Mucosa of rectum (tissue), 2 donors: ENCODE measurements around the gene GHRL.
"Not testable (repeated sequence)": the region's sequence is repeated elsewhere in the genome, so short reads cannot be mapped to it uniquely, and the experiment has no call there.

Experiments
- H3K27ac ChIP-seq, 2 donors: one replicate each; pipeline ENCODE4 v1.7.0; 2013; ENCODE audit warnings: inconsistent platforms in 2 of 2, low read depth in 2 of 2, low read length in 2 of 2
- H3K27me3 ChIP-seq, 2 donors: one replicate each; pipeline ENCODE4 v1.7.0; 2013; ENCODE audit warnings: low read length in 2 of 2; ENCODE audit not compliant: control insufficient read depth in 2 of 2, insufficient read depth in 2 of 2
- H3K36me3 ChIP-seq, 2 donors: one replicate each; pipeline ENCODE4 v1.7.0; 2013; ENCODE audit warnings: low read length in 2 of 2; ENCODE audit not compliant: control insufficient read depth in 2 of 2, insufficient read depth in 2 of 2
- H3K4me1 ChIP-seq, 2 donors: one replicate each; pipeline ENCODE4 v1.7.0; 2013; ENCODE audit warnings: low read length in 2 of 2, mild to moderate bottlenecking in 1 of 2; ENCODE audit not compliant: control insufficient read depth in 2 of 2, insufficient read depth in 2 of 2
- H3K4me3 ChIP-seq, 2 donors: one replicate each; pipeline ENCODE4 v1.7.0; 2013; ENCODE audit warnings: low read length in 2 of 2
- H3K9ac ChIP-seq, 2 donors: one replicate each; pipeline ENCODE4 v1.7.0; 2013; ENCODE audit warnings: low read length in 2 of 2, low read depth in 1 of 2, mild to moderate bottlenecking in 1 of 2
- H3K9me3 ChIP-seq, 2 donors: one replicate each; pipeline ENCODE4 v1.7.0; 2013; ENCODE audit warnings: low read length in 2 of 2; ENCODE audit not compliant: control insufficient read depth in 2 of 2
- donor health status: healthy.
- donor health status: Normal muscosa, but diverticular disease.

Gene GHRL

GRCh38 chr3:10300087-10300486 lies 7.3 kb upstream of the GHRL start:
- Histone ChIP-seq H3K4me3 (no peak overlapping the region), H3K36me3 (peaks cover 51 to 56% of the 10 kb centered on the region in 2 donors), H3K27me3 (no peaks in the 10 kb centered on the region), H3K9ac (no peak overlapping the region), H3K9me3 (no peaks in the 10 kb centered on the region), H3K27ac (no peak overlapping the region), H3K4me1 (peaks cover 0 to 2% of the 10 kb centered on the region in 2 donors)

- H3K4me3 ChIP-seq: no peak overlapping the region
- H3K36me3 ChIP-seq: peaks cover 47 to 52% of the 10 kb centered on the region in 2 donors
- H3K27me3 ChIP-seq: no peaks in the 10 kb centered on the region
- no peak overlapping the region for H3K27ac ChIP-seq
- no peak overlapping the region for H3K9ac ChIP-seq
- peaks cover 0 to 2% of the 10 kb centered on the region in 2 donors for H3K4me1 ChIP-seq
- no peaks in the 10 kb centered on the region for H3K9me3 ChIP-seq
Measured at GRCh38 chr3:10299679-10300078, 6.9 kb upstream of the GHRL start.

DNA sequence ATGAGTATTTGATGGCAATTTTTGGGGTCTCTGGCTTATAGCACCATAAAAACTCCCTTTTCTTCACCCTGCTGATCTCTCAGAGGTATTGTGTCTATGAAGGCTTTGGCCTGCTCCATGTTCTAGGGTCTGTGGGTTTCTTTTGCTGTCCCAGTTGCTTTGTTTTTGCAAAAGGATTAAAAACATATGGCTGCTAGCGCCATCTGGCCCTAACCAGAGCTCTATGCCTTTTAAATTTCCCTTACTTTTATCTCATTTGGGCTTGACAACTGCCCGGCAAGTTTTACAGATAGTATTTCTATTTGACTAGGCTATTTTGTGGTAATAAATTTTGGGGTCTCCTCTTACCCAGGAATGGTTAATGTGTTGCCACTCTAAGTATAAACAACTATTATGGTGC lies 6.4 kb upstream of the GHRL start:
- H3K4me3 ChIP-seq: no peak overlapping the region
- peaks cover 46 to 48% of the 10 kb centered on the region in 2 donors for H3K36me3 ChIP-seq
- no peak overlapping the region for H3K9ac ChIP-seq
- peaks cover 0 to 2% of the 10 kb centered on the region in 2 donors for H3K4me1 ChIP-seq
- H3K9me3 ChIP-seq: no peaks in the 10 kb centered on the region
- no peak overlapping the region for H3K27ac ChIP-seq
- no peaks in the 10 kb centered on the region for H3K27me3 ChIP-seq

DNA sequence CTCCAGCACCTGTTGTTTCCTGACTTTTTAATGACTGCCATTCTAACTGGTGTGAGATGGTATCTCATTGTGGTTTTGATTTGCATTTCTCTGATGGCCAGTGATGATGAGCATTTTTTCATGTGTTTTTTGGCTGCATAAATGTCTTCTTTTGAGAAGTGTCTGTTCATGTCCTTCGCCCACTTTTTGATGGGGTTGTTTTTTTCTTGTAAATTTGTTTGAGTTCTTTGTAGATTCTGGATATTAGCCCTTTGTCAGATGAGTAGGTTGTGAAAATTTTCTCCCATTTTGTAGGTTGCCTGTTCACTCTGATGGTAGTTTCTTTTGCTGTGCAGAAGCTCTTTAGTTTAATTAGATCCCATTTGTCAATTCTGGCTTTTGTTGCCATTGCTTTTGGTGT lies 5.3 kb upstream of the GHRL start:
- not testable (repeated sequence) for H3K27me3 ChIP-seq, H3K9me3 ChIP-seq, H3K9ac ChIP-seq, H3K4me3 ChIP-seq, H3K4me1 ChIP-seq, H3K27ac ChIP-seq
- peaks cover 35 to 37% of the 10 kb centered on the region in 2 donors for H3K36me3 ChIP-seq

DNA sequence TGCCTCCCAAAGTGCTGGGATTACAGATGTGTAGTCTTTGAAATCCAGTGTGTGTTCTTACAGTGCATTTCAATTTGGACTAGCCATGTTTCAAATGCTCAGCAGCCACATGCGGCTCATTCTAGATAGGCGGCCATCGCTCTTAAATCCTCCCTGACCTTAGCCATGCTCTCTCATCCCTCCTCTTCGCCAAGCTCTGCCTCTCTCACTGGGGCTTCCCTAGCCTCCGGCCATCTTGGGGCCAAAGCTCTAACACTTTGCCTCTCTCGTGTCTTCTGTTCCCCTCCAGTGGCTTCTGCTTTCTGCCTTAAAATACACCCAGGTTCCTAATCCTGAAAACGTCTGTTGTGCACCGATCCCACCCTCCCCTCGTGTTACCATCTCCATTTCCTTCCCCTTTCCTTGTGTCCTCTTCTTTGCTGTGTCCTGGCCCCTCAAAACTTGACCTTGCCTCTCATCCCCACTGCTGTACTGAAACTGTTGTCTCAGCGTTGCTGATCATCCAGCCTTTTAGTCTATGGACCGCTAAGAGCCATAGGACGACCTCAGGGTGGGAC lies 1.4 kb upstream of the GHRL start:
- H3K9ac ChIP-seq: no peak overlapping the region
- no peaks in the 10 kb centered on the region for H3K9me3 ChIP-seq
- H3K36me3 ChIP-seq: peaks cover 7 to 9% of the 10 kb centered on the region in 2 donors
- no peak overlapping the region for H3K4me3 ChIP-seq
- peaks cover 0 to 2% of the 10 kb centered on the region in 2 donors for H3K4me1 ChIP-seq
- no peaks in the 10 kb centered on the region for H3K27me3 ChIP-seq
- H3K27ac ChIP-seq: no peak overlapping the region

DNA sequence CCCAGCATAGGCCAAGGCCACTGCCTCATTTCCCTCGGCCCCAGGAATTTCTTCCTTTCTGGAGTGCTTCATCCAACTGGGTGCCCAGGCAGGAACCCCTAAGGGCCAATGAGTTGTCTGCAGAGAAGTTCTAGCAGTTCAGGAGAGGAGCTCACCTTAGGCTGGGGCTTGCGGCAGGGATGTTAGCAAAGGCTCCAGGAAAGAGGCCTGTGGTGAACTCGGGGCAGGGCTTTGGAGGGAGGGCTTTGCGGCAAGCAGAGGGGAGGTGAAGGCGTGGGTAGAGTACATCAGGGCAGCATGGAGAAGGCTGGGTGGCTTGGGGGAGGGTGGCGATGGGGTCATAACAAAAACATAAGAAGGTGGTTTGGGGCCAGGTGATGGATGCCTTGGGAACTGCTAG lies 1.1 kb downstream of the GHRL start:
- Histone ChIP-seq H3K4me3 (no peak overlapping the region), H3K9ac (no peak overlapping the region), H3K36me3 (peaks cover 15 to 30% of the 10 kb centered on the region in 2 donors), H3K27me3 (no peaks in the 10 kb centered on the region), H3K27ac (no peak overlapping the region), H3K4me1 (peaks cover 0 to 2% of the 10 kb centered on the region in 2 donors), H3K9me3 (no peaks in the 10 kb centered on the region)

GRCh38 chr3:10290481-10291176 lies 2.1 kb downstream of the GHRL start:
- H3K9ac ChIP-seq: no peak overlapping the region
- peaks cover 20 to 38% of the 10 kb centered on the region in 2 donors for H3K36me3 ChIP-seq
- H3K27me3 ChIP-seq: no peaks in the 10 kb centered on the region
- no peak overlapping the region for H3K4me3 ChIP-seq
- H3K4me1 ChIP-seq: no peaks in the 10 kb centered on the region
- no peaks in the 10 kb centered on the region for H3K9me3 ChIP-seq
- H3K27ac ChIP-seq: no peak overlapping the region

- Histone ChIP-seq H3K9me3 (no peaks in the 10 kb centered on the region), H3K4me1 (no peaks in the 10 kb centered on the region), H3K27ac (no peak overlapping the region), H3K9ac (no peak overlapping the region), H3K36me3 (peaks cover 21 to 39% of the 10 kb centered on the region in 2 donors), H3K4me3 (no peak overlapping the region), H3K27me3 (no peaks in the 10 kb centered on the region)
Measured at GRCh38 chr3:10289787-10290355, 2.9 kb downstream of the GHRL start.

DNA sequence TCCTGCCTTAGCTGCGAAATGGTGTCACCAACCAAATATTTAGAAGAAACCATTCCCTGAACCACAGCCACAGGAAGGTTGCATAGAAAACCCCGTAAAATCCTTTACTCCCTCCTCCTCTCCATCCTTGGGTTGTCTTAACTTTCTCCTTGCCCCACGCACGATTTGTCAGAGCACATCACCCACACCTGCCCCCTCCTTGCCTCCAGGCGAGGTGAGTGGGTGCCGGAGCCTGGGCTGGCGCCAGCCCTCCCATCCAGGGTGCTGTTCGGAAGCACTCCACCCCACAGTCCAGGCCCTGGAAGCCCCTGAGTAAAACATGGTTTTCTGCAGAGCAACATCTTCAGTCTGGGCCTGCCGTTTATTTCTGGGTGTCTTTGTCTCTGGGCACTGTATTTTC lies 3.7 kb downstream of the GHRL start:
- no peak overlapping the region for H3K27ac ChIP-seq
- H3K36me3 ChIP-seq: peaks cover 21 to 39% of the 10 kb centered on the region in 2 donors
- H3K4me3 ChIP-seq: no peak overlapping the region
- no peak overlapping the region for H3K9ac ChIP-seq
- no peaks in the 10 kb centered on the region for H3K4me1 ChIP-seq
- no peaks in the 10 kb centered on the region for H3K27me3 ChIP-seq
- no peaks in the 10 kb centered on the region for H3K9me3 ChIP-seq

DNA sequence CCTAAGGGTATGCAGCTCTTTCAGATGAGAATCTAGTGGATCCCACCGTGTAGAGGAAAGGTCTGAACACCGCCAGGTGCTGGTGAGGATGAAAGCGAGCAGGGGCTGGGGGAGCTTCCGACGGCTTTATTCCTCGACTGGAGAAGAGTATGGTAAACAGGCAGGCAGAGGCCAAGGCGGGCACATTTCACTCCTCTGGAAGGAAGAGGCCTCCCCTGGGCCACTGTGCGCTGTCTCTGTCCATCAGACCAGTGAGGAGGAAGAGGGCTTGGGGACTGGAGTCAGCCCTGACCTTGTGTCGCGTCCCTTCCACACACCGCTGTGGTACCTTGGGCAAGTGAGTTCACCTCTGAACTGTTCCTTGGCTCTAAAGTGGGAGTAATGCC lies 4.2 kb downstream of the GHRL start:
- H3K27ac ChIP-seq: no peak overlapping the region
- H3K4me1 ChIP-seq: no peaks in the 10 kb centered on the region
- no peak overlapping the region for H3K4me3 ChIP-seq
- no peaks in the 10 kb centered on the region for H3K9me3 ChIP-seq
- no peak overlapping the region for H3K9ac ChIP-seq
- no peaks in the 10 kb centered on the region for H3K27me3 ChIP-seq
- peaks cover 24 to 42% of the 10 kb centered on the region in 2 donors for H3K36me3 ChIP-seq
